Stimulated activated CD8-positive, alpha-beta memory T cell treated with anti-CD3 and anti-CD28 coated beads, Interleukin-4, amount 100 ng/mL, for 1 hour (primary cell): Measurements from ENCODE around the gene ZCCHC17.

Experiments
- DNase-seq, 2 donors: peaks; one replicate each; pipeline ENCODE4 v3.0.0-alpha.2; 2020; ENCODE audit warnings: low read depth in 2 of 2, low spot score in 1 of 2

The ZCCHC17 gene

DNA sequence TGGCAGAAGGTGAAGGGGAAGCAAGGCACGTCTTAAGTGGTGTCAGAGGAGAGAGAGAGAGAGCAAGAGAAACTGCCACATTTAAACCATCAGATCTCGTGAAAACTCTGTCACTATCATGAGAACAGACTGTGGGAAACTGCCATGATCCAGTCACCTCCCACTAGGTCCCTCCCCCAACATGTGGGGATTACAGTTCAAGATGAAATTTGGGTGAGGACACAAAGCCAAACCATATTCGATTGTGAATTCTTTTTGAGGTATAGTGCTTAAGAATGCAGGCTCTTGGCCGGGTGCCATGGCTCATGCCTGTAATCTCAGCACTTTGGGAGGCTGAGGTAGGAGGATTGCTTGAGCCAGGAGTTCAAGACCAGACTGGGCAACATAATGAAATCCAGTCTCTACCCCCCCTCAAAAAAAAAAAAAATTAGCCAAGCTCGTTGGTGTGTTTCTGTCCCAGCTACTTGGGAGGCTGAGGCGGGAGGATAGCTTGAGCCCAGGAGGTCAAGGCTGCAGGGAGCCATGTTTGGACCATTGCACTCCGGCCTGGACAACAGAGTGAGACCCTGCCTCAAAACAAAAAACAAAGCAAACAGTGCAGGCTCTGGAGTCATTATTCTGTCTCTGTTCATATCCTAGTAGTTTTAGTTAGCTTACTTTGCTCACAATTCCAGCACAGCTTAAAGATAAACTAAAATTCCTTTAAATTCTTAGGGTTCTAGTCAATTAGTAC, 6.0 kb downstream of the ZCCHC17 start:
- no peak for DNase-seq

DNA sequence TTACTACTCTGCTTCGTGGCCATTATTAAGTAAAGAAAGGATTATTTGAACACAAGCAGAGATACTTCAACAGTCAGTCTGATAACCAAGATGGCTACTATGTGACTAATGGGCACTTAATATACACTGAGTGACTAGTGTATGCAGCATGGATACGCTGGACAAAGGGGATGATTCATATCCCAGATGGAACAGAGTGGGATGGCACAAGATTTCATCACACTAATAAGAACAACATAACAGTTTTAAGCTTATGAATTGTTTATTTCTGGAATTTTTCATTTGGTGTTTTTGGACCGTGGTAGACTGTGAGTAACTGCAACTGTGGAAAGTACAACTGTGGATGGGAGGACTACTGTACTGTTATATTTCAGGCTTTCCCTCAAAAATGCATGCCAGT, 9.4 kb downstream of the ZCCHC17 start:
- no peak for DNase-seq

DNA sequence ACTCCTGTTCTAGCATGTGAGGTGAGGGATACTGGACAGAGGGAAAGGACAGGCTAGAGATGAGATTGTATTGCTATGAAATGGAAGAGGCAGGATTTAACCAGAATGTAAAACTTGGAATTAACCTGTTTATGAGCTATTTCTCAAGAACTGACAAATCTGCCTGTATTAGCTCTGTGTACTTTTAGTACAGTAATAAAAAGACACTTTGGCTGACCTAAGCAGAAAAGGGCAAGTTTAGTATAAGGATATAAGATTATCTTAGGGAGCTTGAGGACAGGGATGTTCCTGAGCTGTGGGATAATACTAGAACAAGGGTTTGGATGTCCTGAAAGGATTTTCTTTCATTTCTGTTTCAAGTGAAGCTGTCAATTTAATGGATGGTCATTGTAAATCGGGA, 11.2 kb downstream of the ZCCHC17 start:
- no peak for DNase-seq

GRCh38 chr1:31310198-31310597, 13.4 kb downstream of the ZCCHC17 start:
- no peak for DNase-seq

- no peak for DNase-seq
Observed at GRCh38 chr1:31315902-31316301, 19.1 kb downstream of the ZCCHC17 start.

DNA sequence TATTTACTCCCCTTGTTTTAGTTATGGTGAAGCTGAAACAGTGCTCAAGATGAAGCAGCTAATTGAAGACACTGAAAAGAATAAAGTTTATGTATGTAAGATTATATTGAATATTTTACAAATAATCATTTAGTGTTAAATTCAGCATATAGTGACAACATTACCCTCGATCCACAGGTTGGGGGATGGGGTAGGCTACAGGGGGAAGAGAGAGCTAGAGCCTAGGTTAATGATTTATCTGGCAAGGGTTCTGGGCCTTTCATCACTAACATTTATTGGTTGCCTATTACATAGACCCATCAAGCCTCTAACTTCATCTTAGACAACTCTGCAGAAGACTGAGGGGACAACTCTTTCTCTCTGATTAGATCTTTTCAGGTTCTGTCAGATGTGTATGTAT, 21.3 kb downstream of the ZCCHC17 start:
- no peak for DNase-seq

DNA sequence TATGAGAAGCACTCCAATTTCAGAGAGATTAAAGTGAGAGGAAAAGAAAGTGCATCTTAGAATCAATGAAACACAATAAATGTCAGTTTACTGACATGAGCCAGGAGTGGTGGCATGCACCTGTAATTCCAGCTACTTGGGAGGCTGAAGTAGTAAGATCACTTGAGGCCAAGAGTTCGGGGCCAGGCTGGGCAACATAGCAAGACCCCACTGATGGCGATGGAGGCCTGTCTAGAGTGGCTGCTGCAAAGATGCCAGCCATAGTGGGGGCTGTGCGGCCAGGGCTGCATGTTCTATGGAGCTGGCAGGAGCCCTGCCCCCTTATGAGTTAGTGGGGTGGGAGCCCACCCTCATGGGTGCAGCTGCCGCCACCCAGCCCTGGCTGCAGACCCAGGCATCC, 27.3 kb downstream of the ZCCHC17 start:
- no peak for DNase-seq

GRCh38 chr1:31324992-31325391, 28.2 kb downstream of the ZCCHC17 start:
- no peak for DNase-seq

- DNase-seq, result no peak
Observed at GRCh38 chr1:31326461-31326860, 29.6 kb downstream of the ZCCHC17 start.

DNA sequence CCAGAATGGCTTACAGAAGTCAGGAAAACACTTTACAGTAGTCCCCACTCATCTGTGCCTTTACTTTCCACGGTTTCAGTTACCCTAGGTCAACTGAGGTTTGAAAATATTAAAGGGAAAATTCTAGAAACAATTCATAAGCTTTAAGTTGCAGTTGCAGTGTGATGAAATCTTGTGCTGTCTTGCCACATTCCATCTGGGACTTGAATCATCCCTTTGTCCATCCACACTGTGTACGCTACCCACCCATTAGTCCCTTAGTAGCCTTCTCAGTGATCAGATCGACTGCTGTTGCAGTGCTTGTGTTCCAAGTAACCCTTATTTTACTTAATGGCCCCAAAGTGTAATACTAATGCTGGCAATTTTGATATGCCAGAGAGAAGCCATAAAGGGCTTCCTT, 30.5 kb downstream of the ZCCHC17 start:
- DNase-seq, result no peak

DNA sequence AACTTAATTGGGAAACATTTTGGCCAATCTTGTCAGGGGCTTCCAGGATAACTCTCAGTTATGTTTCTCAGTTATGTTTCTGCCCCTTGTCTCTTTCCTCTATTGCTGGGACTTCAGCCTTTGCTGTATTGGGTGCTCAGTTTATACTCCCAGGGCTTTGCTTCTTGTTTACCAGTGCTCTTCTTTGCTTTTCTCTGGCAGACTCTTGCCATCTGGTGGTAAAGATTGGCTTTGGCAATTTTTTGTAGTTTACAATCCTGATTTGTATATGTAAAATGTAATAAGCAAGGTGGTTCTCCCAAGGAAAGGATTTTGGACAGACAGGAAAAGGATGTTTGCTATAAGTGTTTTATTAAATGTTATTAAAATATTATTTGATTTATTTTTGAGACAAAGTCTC, 38.2 kb downstream of the ZCCHC17 start:
- DNase-seq, result no peak

DNA sequence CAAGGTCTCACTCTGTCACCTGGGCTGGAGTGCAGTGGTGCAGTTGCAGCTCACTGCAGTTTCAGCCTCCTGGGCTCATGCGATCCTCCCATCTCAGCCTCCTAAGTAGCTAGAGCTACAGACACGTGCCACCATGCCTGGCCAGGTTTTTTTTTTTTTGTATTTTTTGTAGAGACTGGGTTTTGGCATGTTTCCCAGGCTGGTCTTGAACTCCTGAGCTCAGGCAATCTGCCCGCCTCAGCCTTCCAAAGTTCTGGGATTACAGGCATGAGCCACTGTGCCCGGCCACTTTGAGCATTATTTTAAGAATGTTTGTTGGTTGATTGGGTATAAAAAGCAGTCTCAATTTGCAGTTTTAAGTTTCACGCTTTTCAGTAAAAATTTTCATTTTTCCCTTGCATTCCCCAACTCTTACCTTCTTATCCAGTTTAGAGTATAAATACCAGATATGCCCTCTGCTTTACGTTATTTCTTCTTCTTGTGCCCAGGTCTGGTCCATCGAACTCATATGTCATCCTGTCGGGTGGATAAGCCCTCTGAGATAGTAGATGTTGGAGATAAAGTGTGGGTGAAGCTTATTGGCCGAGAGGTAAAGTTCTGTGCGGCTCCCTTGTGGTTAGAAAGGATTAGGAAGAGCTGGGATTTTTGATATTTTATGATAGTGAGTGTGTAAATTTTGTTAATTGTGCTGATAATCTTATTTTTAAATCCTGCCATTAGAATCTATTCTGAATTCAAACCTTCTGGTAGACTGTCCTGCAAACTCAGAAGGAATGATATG, 40.0 kb downstream of the ZCCHC17 start:
- no peak for DNase-seq

DNA sequence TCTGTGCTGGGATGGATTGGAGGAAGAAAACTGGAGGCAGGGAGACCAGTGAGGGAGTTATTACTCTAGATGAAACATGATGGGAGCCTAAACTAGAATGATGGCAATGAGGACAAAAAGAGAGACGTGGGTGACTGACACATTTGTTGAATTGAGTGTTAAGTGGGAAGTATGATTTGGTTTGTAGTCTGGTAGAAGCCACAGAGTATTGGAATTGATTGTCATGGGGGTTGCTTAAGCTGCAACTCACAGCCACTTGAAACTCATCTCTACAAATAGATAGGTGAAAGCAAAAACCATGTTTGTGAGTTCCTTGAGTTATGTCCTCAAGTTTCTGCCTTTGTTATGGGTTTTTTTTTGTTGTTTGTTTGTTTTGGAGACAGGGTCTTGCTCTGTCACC, 47.7 kb downstream of the ZCCHC17 start:
- no peak for DNase-seq

GRCh38 chr1:31345635-31346034, 48.8 kb downstream of the ZCCHC17 start:
- DNase-seq, result no peak

- no peak for DNase-seq
Observed at GRCh38 chr1:31346785-31347184, 50.0 kb downstream of the ZCCHC17 start.

DNA sequence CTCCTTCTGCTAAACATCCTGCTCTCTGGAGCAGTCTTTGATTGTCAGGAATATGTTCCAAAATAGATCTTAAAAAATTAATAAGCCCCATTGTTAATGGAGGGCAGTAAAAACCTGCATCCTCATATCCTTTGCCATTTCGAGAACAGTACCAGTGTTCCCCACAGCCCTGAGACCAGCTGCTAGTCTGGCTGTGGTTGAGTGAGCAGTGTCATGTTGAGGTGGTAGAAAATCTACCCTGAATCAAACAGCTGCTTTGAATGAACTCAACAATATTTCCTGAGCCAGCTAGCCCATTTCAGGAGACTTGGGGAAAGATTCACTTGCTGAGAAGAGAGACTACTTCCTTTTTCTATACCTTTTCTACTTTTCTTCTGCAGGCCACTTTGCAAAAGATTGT, 51.6 kb downstream of the ZCCHC17 start:
- no peak for DNase-seq

GRCh38 chr1:31354283-31354682, 57.5 kb downstream of the ZCCHC17 start:
- DNase-seq, result no peak

DNA sequence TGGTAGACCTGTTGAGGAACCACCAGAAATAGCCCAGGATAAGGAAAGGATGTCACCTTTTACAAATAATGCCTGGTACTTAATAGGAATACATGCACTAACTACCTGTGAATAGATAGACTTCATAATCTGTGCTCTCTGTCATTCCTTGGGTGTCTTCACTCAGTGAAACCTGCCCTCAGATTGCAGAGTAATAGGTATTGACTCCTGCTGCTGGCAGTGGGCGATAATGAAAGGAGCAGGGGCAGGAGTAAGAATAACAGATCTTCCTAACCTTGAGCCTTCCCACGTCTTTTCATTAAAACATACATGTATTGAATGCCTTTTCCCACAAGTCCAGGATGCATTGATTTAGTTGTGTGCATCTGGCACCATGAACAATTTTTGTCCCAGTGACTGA, 59.6 kb downstream of the ZCCHC17 start:
- no peak for DNase-seq

DNA sequence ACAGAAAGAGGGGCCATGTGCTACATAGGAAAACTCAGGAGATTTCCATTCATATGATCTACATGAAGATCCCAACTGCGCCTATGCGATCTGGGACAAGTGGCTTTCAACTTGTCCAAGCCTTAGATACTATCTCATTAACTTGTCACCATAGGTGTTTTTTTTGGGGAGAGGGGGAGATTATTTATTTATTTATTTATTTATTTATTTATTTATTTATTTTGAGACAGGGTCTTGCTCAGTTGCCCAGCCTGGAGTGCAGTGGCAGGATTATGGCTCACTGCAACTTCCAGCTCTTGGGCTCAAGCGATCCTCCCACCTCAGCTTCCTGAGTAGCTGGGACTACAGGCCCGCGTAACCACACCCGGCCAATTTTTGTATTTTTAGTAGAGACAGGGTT, 64.8 kb downstream of the ZCCHC17 start:
- DNase-seq, result no peak

DNA sequence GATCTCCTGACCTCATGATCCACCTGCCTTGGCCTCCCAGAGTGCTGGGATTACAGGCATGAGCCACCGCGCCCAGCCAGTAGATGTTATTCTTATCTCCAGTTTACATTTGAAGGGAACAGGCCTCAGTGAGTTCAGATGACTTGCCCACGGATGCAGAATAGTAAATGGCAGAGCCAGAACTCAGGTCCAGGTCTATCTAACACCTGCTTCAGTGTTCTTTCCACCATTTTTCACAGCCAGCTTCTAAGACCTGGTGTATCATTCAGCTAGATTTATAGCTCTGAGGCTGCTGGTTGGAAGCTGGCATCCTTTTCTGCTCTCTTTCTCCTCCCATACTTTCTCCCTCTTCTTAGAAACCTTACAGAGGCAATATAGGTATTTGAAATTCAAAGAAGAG, 65.2 kb downstream of the ZCCHC17 start:
- no peak for DNase-seq

- DNase-seq, result no peak
Observed at GRCh38 chr1:31364561-31365250, 67.9 kb downstream of the ZCCHC17 start.

- DNase-seq, result no peak
Observed at GRCh38 chr1:31366796-31367195, 70.0 kb downstream of the ZCCHC17 start.
